Upper lobe of left lung (tissue), 6 donors: Measurements from ENCODE around the gene MAST4. TPM values are rescaled to one million over a fixed set of nuclear protein-coding genes. Genes with fewer than 3 reads are reported as not detected.

Source experiments
- ATAC-seq, 2 donors: fragments of 200-7000 bp; cut with Tn5 transposase; one replicate each; pipeline ENCODE4 v1.9.1; 2022; ENCODE audit warnings: mild to moderate bottlenecking in 2 of 2, moderate library complexity in 2 of 2; ENCODE audit not compliant: low FRiP score in 2 of 2
- DNase-seq, 2 donors: peaks; one replicate each; pipeline ENCODE4 v3.0.0-alpha.2; 2019 to 2020
- H3K27ac ChIP-seq, 4 donors: fragments of 200-600 bp; sonication (generic); one replicate each; pipeline ENCODE4 v1.5.1; 2016 to 2019
- H3K27me3 ChIP-seq, 4 donors: fragments of 200-600 bp; sonication (generic); one replicate each; pipeline ENCODE4 v1.5.1; 2017 to 2019
- H3K36me3 ChIP-seq, 4 donors: fragments of 200-600 bp; sonication (generic); one replicate each; pipeline ENCODE4 v1.5.1; 2016 to 2019
- H3K4me1 ChIP-seq, 4 donors: fragments of 200-600 bp; sonication (generic); one replicate each; pipeline ENCODE4 v1.5.1; 2018 to 2019
- H3K4me3 ChIP-seq, 4 donors: fragments of 200-600 bp; sonication (generic); one replicate each; pipeline ENCODE4 v1.5.1; 2017 to 2019; ENCODE audit warnings: mild to moderate bottlenecking in 2 of 4, moderate library complexity in 1 of 4
- H3K9me3 ChIP-seq, 4 donors: fragments of 200-600 bp; sonication (generic); one replicate each; pipeline ENCODE4 v1.5.1; 2018 to 2019
- CTCF ChIP-seq, 6 experiments: fragments of 450-650 bp in 4 of 6; fragments of 200-600 bp in 2 of 6; sonication (generic) in 2 of 6; IDR thresholded peaks; one replicate each; pipeline ENCODE4 v1.5.1; 2016 to 2019; ENCODE audit warnings: antibody characterized with exemption in 6 of 6
- EP300 ChIP-seq, 4 donors: sonication (generic); formaldehyde crosslinking; IDR thresholded peaks; one replicate each; pipeline ENCODE4 v1.5.1; 2017; ENCODE audit warnings: antibody characterized with exemption in 4 of 4, control low read depth in 2 of 4
- POLR2A ChIP-seq, 4 donors: fragments of 450-650 bp; IDR thresholded peaks; one replicate each; pipeline ENCODE4 v1.5.1; 2016 to 2017; ENCODE audit warnings: antibody characterized with exemption in 4 of 4, mild to moderate bottlenecking in 2 of 4
- POLR2AphosphoS5 ChIP-seq, 2 donors: sonication (generic); formaldehyde crosslinking; IDR thresholded peaks; one replicate each; pipeline ENCODE4 v1.5.1; 2017; ENCODE audit warnings: antibody characterized with exemption in 2 of 2
- WGBS, 2 donors: methylation state at CpG; one replicate each; pipeline ENCODE4 v1.1.5; 2017 to 2018; 5-methylcytosine and 5-hydroxymethylcytosine counted together
- total RNA-seq, 6 donors: library from RNA; depleted of rRNA in 4 of 6; stranded (reverse); fragments of >200 nt in 4 of 6; gene quantifications; one replicate each; pipeline versions ENCODE4 v1.1.0 to v1.2.1, GENCODE V29; 2016 to 2021
- donor health status: DM: no; HTN: no; CAD: no; lungs with moderate emphysema.
- donor health status: DM: no; HTN: yes; CAD: no; lungs with severe emphysema.

Gene MAST4
- total RNA-seq, 6 donors from 2014 or later, result 44.8 to 229 (median 66.4) TPM

GRCh38 chr5:66621736-66622135 is 25.5 kb downstream of the MAST4 start:
- DNase-seq (no peak), ATAC-seq (no peak)
- no peak for TF ChIP-seq POLR2AphosphoS5 (IDR thresholded peaks at IDR 0.05)
- TF ChIP-seq CTCF (IDR thresholded peaks at IDR 0.05), result no peak
- no peaks in the 10 kb centered on the region for H3K36me3 ChIP-seq
- H3K4me3 ChIP-seq, result no peak overlapping the region
- H3K9me3 ChIP-seq, result peaks cover 0 to 3% (median 0%) of the 10 kb centered on the region in 4 donors
- H3K27me3 ChIP-seq, result no peaks in the 10 kb centered on the region
- WGBS, 2 donors, result 78 to 81% methylated on average over 4 of the region's 4 CpGs
- no peak overlapping the region for H3K27ac ChIP-seq
- H3K4me1 ChIP-seq, result peaks cover 0 to 18% (median 3%) of the 10 kb centered on the region in 4 donors

- Histone ChIP-seq H3K27ac (no peak overlapping the region), H3K9me3 (no peaks in the 10 kb centered on the region), H3K4me1 (no peaks in the 10 kb centered on the region), H3K4me3 (no peak overlapping the region), H3K27me3 (no peaks in the 10 kb centered on the region), H3K36me3 (no peaks in the 10 kb centered on the region)
- DNase-seq, result no peak
- TF ChIP-seq POLR2A (IDR thresholded peaks at IDR 0.05), result no peak
- TF ChIP-seq CTCF (IDR thresholded peaks at IDR 0.05), result no peak
- TF ChIP-seq POLR2AphosphoS5 (IDR thresholded peaks at IDR 0.05), result no peak
- TF ChIP-seq EP300 (IDR thresholded peaks at IDR 0.05), result no peak
- ATAC-seq, result no peak
- 68 to 74% methylated on average over 3 of the region's 3 CpGs for WGBS, 2 donors
Observed at GRCh38 chr5:66628561-66628960, 32.4 kb downstream of the MAST4 start.

DNA sequence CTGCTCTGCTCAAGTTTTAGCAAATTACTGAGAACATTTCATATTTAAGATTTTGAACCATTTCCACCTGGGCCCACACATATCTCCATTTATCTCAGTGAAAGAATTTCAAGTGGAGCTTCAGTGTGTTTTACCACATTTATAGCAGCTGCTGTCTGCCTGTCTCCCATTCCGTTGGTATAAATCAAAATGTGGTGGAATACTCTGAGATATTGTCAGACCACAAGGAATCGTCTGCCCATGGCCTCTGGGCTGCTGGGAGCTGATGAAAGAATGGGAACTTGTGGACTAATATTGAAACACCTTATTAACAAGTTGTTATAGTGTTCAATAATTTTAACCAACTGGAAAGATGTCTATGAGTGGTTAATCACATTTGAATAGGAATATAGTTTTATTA is 33.3 kb downstream of the MAST4 start:
- H3K36me3 ChIP-seq, result no peaks in the 10 kb centered on the region
- H3K27me3 ChIP-seq, result no peaks in the 10 kb centered on the region
- no peaks in the 10 kb centered on the region for H3K9me3 ChIP-seq
- no peak overlapping the region for H3K4me3 ChIP-seq
- no peak overlapping the region for H3K27ac ChIP-seq
- TF ChIP-seq POLR2AphosphoS5 (IDR thresholded peaks at IDR 0.05), result no peak
- TF ChIP-seq EP300 (IDR thresholded peaks at IDR 0.05), result no peak
- TF ChIP-seq CTCF (IDR thresholded peaks at IDR 0.05), result no peak
- no peak for TF ChIP-seq POLR2A (IDR thresholded peaks at IDR 0.05)
- no peaks in the 10 kb centered on the region for H3K4me1 ChIP-seq
- DNase-seq (no peak), ATAC-seq (no peak)
- 71 to 79% methylated on average over 2 of the region's 2 CpGs for WGBS, 2 donors

DNA sequence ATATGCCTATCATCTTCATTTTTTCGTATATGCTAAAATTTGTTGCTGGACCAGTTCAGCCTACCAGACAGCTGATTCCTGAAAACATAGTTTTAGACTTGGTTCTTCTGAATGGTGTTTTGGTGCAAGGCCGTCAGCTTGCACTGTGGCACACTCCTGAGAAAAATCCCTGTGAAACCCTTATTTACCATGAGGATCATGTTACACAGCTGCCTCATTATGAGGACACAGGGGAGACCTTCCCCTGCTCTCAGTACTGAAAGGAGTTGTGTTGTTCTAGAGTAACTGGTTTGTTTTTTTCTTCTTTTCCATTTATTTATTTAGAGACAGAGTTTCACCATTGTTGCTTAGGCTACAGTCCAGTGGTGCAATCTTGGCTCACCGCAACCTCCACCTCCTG is 37.6 kb downstream of the MAST4 start:
- Histone ChIP-seq H3K9me3 (no peaks in the 10 kb centered on the region), H3K4me3 (no peak overlapping the region), H3K36me3 (no peaks in the 10 kb centered on the region), H3K27ac (no peak overlapping the region), H3K4me1 (no peaks in the 10 kb centered on the region), H3K27me3 (no peaks in the 10 kb centered on the region)
- no peak for TF ChIP-seq EP300 (IDR thresholded peaks at IDR 0.05)
- no peak for TF ChIP-seq CTCF (IDR thresholded peaks at IDR 0.05)
- TF ChIP-seq POLR2A (IDR thresholded peaks at IDR 0.05), result no peak
- no peak for TF ChIP-seq POLR2AphosphoS5 (IDR thresholded peaks at IDR 0.05)
- no peak for DNase-seq
- no peak for ATAC-seq
- WGBS, 2 donors, result 82 to 93% methylated on average over 3 of the region's 3 CpGs

- Histone ChIP-seq H3K9me3 (no peaks in the 10 kb centered on the region), H3K27ac (no peak overlapping the region), H3K4me3 (no peak overlapping the region), H3K4me1 (no peaks in the 10 kb centered on the region), H3K36me3 (no peaks in the 10 kb centered on the region), H3K27me3 (no peaks in the 10 kb centered on the region)
- 65 to 95% methylated on average over 3 of the region's 3 CpGs for WGBS, 2 donors
- ATAC-seq (no peak), DNase-seq (no peak)
- TF ChIP-seq POLR2A (IDR thresholded peaks at IDR 0.05) (no peak), EP300 (IDR thresholded peaks at IDR 0.05) (no peak), POLR2AphosphoS5 (IDR thresholded peaks at IDR 0.05) (no peak), CTCF (IDR thresholded peaks at IDR 0.05) (no peak)
Observed at GRCh38 chr5:66634601-66635000, 38.4 kb downstream of the MAST4 start.
